T-helper 2 cell (primary cell): ENCODE measurements around the gene ZNF432.

Experiments
- DNase-seq, 5 experiments: peaks; one replicate each; pipeline versions ENCODE4 v3.0.0 to v3.0.0-alpha.2; 2012 to 2022

The ZNF432 gene

GRCh38 chr19:52007806-52008557 is 40.7 kb downstream of the ZNF432 start, which contains the start of gene ZNF615:
TSS of gene ZNF615 (minus strand) at chr19:52008211. CDS start at chr19:52003711, 4,500 bp downstream.
- peak; percentile 60 to 89 (median 77) for DNase-seq

- DNase-seq: no peak
Observed at GRCh38 chr19:52007451-52007805, 41.2 kb downstream of the ZNF432 start.

GRCh38 chr19:51994048-51994644 is 54.5 kb downstream of the ZNF432 start:
- DNase-seq: no peak

- no peak for DNase-seq
Observed at GRCh38 chr19:51993422-51993821, 55.2 kb downstream of the ZNF432 start.

- peak; percentile 64 to 97 (median 84) for DNase-seq
Observed at GRCh38 chr19:51986309-51987291, 62.0 kb downstream of the ZNF432 start, which contains the start of gene ZNF350. TSS of gene ZNF350 (minus strand) at chr19:51986840. CDS start at chr19:51974360, 12,480 bp downstream.

- DNase-seq: no peak
Observed at GRCh38 chr19:51983361-51983760, 65.3 kb downstream of the ZNF432 start.
